Skeletal muscle cell (primary cell): ENCODE measurements around the gene ECHDC3.
"Not testable (repeated sequence)": the region's sequence is repeated elsewhere in the genome, so short reads cannot be mapped to it uniquely, and the experiment has no call there.

Experiments used
- DNase-seq: peaks from one replicate; pipeline ENCODE4 v3.0.0-alpha.2; 2010; ENCODE audit warnings: low read depth
- H3K4me3 ChIP-seq: 2 replicates; pipeline ENCODE4 v1.5.1; 2011; ENCODE audit warnings: low read depth, mild to moderate bottlenecking, control low read depth, low read length, moderate library complexity

ECHDC3 gene

DNA sequence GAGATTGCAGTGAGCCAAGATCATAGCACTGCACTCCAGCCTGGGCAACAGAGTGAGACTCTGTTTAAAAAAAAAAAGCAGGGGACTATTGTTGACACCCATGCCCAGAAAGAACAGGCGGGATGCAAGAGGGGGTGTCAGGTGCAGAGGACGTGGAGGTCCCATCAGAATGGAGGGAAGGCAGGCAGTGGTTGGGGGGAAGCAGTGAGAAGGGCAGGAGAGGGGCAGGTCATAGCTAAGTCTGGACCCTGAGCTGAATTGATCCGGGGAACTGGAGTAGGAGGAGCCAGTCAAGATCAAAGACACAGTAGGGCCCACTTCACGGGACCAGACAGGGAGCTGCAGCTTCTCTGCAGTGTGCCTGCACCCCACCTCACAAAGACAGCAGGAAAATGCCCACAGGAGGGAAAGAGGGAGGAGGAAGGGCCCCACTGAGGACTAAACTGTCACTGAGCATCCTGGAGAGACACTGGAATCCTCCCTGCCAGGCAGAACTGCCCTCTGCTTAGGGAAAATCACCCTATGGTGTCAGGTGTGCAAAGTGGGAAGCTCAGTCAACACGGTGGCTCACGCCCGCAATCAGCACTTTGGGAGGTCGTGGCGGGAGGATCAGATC, 27.3 kb upstream of the ECHDC3 start:
- no peak for DNase-seq
- H3K4me3 ChIP-seq: no peak overlapping the region

DNA sequence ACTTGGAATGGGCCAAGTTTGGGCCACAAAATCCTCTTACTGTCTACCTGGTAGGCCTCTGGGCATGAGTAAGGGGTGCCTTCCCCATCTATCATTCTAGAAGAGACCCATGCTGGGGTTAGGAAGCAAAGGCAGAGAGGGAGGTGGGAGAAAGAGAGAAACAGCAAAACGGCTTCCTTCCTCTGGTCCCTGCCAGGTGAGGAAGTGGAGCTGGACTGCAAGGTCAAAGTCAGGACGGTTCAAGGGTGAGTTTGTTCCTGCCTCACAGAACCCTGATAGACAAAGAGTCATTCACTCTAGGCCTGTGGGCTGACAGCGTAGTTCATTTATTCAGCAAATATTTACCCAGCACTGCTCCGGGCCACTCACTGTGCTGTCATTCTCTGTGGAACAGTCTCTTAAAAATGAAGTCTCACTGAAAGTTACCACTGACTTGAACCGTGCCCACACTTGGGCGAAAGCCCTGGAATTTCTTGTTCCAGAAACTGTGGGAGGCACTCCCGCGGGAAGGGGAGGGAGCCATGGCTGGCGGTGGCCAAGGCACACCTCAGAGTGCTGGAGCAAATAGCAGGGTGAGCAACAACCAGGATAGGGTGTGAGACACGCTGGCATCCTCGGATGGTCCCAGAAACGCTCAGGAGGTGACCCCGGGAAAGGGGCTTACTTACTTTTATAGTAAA, 26.2 kb upstream of the ECHDC3 start:
- H3K4me3 ChIP-seq: no peak overlapping the region
- no peak for DNase-seq

DNA sequence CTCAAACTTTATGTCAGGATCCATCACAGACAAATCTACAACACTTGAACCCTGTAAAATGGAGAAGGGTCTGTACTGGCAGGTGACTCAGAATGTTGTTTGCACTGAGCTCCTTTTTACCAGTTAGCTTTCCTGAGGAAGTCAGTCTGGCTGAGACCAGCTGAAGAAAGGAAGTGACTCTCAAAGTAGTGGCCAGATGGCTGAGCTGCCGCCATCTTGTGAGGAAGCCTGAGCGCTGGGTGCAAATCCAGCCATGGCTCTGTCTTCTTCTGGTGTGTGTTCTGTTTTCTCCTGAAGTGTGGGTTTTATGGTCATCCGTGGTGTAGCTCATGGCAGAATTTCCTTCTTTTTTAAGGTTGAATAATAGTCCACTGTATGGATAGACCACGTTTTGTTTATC, 25.5 kb upstream of the ECHDC3 start:
- no peak overlapping the region for H3K4me3 ChIP-seq
- no peak for DNase-seq

DNA sequence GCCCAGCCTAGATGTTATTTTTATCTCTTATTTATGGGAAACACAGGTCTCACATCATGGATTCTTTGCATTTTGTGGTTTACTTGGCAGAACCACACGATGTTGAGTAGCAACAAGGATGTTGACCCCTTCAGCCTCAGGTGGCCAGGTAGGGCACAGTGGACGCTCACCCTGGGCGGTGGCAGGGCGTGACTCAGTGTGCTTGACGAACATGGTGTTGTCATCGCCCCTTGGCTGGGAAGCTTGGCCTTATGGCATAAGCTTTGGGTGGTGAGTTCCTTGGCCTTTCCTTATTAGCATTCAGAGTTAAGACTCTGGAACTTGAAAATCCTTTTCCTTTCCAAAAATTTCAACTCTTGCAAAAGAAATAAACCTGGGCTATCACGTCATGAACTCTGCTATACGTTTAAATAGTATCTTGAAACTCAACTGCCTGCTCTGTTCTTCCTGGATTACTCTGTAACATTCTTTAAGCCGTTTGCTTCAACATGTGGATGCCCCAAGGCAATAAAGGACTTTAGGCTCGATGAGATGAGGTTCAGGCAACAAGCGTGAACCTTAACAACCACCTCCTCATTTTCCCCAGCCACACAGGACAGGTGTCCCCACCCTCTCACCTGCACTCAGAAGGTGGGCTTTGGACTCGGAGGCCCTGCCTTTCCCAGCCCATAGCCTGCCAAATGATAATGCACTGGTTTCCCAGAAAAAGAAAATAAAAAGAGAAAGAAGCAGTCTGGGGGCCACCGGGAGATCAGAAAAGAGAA, 22.5 kb upstream of the ECHDC3 start:
- H3K4me3 ChIP-seq: no peak overlapping the region
- no peak for DNase-seq

DNA sequence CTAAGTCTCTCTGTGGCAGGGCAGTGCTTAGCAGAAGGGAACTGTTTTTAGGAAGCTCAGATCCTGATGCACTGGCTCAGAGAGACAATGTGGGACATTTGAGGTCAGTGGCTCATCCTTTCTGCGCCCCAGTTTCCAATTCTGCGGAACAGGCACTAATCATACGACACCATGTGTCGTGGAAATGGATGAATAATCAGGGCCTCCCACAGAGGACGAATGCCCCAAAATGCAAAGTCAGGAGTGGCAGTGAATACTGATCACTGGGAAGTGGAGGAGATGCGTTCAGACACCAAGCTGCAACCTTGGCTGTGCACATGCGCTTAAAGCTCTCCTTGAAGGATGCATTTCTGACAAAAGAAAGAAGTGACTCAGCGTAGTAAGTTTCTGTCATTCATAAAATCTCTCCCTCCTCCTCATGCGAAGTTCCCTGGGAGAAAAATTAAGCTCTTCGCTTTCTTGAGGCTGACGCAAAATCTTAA, 21.9 kb upstream of the ECHDC3 start:
- no peak for DNase-seq
- H3K4me3 ChIP-seq: no peak overlapping the region

DNA sequence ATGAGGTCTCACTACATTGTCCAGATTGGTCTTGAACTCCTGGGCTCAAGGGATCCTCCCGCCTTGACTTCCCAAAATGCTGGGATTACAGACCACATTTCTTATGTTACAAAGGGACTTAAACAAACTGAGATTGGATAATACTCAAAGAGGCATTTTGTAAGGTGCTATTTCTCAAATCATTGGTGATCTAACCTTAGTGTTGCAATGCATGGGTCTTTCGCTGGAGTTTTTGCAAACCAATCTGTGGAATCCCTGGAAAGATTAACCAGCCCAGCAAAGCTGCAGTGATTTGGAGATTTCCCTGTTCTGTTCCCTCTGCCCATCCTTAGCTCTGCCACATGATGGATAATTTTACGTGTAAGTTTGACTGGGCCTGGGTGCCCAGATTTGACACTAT, 20.4 kb upstream of the ECHDC3 start:
- no peak overlapping the region for H3K4me3 ChIP-seq
- DNase-seq: no peak

DNA sequence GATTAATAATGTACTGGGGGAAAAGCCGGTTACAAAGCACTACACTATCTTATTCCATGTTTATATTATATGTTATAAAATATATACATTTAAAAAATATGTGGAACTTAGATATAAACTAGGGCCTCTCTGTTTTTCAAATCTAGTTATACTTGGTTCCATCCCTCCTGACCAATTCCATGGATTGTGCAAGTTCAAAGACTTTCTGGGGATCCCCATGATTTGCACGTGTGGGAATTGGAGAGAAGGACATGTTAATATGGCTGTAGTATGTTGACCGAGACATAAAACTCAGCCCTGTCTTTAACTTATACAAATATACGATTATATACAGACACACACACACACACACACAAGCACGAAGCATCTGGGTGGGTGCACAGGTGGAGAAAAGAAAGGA, 18.8 kb upstream of the ECHDC3 start:
- H3K4me3 ChIP-seq: no peak overlapping the region
- no peak for DNase-seq

DNA sequence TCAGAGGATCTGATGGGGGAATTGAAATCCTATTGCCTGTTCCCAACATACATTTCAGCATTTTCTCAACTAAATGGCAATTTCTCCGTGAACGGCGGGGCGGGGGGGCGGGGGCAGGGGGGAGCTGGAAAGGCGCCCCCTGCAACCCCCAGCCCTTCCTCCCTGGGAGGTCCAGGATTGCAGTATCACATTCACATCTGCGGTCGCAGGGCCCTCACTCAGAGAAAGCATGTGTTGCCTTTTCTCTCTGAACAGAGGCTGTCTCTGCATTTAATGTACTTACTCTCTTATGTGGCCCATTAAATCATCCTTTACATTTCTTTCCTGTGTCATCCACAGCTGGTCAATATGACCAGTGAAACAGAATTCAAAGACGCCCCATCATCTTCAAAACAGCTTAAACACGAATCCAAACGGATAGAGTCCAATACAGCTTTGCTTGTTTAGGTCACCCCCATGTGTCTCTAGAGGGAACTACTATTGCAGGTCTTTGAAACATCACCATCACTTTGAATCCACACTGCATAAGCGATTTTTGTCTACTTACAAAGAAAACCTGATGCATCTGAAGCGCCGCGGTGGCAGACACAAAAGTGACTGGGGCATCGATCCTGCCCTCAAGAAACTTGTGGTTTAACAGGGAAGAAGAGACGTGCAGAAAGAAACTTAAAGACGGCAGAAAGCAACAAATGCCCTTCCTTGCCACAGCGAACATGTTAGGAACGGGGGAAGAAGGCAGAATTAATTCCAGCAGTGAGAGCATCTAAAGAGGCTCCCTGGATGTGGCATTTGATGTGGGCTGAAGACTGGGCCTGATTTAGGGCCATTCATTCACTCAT, 17.0 kb upstream of the ECHDC3 start:
- DNase-seq: peak; percentile 31
- H3K4me3 ChIP-seq: no peak overlapping the region

DNA sequence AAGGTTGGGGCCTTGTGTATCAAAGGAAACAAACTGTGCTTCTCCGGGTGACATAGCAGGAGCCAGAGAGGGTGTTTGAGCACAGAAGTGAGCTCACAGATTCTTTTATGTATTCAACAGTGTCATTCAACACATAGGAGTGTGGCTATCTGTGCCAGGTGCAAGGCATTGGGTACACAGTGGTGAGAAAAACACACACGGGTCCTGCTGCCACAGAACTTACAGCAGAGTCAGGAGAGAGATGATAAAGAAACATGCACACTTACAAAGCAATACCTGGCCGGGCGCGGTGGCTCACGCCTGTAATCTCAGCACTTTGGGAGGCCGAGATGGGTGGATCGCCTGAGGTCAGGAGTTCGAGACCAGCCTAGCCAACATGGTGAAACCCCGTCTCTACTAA, 16.3 kb upstream of the ECHDC3 start:
- no peak overlapping the region for H3K4me3 ChIP-seq
- no peak for DNase-seq

DNA sequence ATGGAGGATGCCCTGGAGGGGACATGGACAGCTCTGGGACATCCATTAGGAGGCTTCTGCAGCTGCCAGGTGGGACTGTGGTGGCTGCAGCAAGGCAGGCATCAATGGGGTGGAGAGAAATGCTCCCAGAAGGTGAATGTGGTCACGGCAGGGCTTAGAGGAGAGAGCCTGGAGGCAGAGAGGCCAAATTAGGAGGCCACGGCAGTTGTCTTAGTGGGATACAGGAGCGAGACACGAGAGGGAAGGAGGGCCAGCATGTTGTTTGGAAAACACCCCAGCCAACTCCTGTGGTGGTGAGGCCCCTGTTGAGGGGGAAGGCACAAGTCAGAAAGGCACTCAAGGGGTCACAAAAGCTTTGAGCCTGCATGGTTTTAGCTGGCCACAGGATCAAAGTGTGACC, 14.6 kb upstream of the ECHDC3 start:
- DNase-seq: no peak
- H3K4me3 ChIP-seq: no peak overlapping the region

DNA sequence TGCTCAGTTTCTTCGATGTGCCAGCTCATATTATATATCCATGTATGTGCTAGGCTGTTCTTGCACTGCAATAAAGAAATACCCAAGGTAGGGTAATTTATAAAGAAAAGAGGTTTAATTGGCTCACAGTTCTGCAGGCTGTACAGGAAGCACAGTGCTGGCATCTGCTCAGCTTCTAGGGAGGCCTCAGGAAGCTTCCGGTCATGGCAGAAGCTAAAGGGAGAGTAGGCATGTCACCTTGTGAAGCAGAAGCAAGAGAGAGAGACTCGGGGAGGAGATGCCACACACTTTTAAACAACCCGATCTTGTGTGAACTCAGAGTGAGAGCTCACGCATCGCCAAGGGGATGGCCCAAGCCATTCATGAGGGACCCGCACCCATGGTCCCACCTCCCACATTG, 13.8 kb upstream of the ECHDC3 start:
- H3K4me3 ChIP-seq: no peak overlapping the region
- DNase-seq: no peak

DNA sequence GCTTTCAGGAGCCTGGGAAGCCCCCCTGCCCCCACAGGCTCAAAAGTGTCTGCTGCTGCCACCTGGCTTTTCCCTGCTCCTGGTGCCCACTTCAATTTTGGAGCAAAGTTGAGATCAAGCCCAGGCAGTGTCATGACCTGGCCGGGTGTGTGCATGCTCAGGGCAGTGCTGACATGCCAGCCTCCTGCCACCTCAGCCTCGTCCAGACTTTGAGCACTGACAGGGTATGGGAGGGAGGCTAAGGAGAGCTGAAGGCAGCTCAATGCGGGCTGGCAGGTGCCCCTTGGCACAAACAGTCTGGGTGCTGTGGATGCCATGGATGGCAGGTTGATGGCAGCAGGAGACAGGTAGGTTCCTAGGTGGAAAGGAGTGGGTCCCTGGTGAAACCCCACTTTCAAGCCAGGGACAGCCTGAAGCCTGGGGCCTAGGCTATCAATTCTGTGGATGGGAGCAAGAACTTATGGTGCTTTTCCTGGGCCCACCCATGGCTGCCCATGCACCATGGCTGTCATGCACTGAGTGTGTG, 12.3 kb upstream of the ECHDC3 start:
- no peak overlapping the region for H3K4me3 ChIP-seq

DNA sequence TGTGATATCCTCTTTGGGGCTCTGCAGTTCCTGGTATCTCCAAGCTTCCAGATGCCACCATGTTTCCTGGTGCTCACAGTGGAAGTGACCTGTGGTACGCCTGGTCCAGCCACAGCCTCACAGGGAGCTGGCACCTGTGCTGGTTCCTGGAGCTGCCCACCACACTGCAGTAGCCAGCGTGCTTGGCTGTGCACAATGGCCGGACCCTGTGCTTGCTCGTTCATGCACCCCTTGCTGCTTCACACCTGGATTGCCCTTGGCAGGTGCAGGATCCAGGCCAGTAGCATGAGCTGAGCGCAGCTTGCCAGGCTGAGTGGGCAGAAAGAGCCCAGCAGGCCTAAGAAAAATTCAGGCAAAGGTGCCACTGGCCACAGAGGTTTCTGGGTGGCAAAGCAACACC, 11.4 kb upstream of the ECHDC3 start:
- H3K4me3 ChIP-seq: no peak overlapping the region
- DNase-seq: no peak

More for the DNA sequence above, 12.3 kb upstream of the ECHDC3 start:
- no peak for DNase-seq

DNA sequence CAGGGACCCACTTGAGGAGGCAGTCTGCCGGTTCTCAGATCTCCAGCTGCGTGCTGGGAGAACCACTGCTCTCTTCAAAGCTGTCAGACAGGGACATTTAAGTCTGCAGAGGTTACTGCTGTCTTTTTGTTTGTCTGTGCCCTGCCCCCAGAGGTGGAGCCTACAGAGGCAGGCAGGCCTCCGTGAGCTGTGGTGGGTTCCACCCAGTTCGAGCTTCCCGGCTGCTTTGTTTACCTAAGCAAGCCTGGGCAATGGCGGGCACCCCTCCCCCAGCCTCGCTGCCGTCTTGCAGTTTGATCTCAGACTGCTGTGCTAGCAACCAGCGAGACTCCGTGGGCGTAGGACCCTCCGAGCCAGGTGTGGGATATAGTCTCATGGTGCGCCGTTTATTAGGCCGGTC, 5.4 kb upstream of the ECHDC3 start:
- not testable (repeated sequence) for DNase-seq, H3K4me3 ChIP-seq

DNA sequence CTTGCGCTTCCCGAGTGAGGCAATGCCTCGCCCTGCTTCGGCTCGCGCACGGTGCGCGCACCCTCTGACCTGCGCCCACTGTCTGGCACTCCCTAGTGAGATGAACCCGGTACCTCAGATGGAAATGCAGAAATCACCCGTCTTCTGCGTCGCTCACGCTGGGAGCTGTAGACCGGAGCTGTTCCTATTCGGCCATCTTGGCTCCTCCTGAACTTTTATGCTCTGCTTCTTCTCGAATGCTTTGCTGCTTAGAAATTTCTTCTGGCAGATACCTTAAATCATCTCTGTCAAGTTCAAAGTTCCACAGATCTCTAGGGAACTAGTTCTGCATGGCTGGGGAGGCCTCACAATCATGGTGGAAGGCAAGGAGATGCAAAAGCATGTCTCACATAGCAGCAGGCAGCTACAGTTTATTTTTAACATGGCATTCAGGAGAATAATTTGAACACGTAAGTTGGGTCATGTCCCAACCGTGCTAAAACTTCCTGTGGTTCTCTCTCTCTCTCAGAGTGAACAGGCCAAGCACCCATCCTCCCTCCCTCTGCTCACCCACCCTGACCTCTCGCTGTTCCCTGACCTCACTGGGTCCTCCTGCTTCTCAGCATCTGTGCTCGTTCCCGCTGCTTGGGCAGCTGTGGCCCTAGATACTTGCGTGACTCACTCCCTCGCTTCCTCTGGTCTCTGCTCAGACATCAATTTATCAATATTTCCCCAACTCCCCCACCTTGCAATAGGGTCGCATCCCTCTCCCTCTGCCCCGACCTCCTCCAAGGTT, 4.7 kb upstream of the ECHDC3 start:
- H3K4me3 ChIP-seq, DNase-seq: not testable (repeated sequence)

DNA sequence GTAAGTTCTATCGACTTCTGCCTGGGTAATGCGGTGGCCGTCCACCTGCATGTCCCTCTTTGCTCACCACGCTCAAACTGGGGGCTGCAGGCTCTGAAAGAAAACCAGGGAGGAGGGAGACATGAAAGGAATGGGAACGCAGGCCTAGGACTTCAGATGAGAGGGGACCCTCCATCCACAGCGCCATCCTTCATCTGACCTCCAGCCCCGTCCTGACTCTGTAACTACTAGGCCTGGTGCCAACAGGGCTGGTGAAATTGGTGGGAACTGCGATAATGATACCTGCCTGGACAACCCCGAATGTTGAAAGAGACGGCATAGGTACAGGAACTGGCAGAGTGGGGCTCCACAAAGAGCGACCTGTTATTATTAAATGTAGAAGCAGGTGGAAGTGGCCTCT, 1.3 kb upstream of the ECHDC3 start:
- DNase-seq: no peak
- no peak overlapping the region for H3K4me3 ChIP-seq

DNA sequence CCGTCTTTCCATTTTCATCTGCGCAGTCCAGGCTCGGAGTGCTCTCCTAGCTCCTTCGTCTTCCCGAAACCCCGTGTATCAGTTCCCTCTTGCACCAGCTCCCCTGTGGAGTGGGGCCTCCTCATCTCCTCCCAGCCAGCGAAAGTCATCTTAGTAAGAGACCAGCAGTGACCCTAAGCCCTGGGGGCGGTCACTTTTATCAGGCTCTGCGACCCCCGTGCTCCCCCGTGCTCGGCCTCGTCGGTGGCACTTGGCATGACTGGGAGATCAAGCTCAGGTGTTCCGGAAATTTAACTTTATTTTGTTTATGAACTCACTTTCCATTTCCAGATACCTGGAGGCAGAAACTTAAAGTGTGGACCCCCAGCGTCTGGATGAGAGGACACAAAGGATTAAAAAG, 574 bp upstream of the ECHDC3 start:
- DNase-seq: no peak
- H3K4me3 ChIP-seq: peak overlapping the region; percentile 57

DNA sequence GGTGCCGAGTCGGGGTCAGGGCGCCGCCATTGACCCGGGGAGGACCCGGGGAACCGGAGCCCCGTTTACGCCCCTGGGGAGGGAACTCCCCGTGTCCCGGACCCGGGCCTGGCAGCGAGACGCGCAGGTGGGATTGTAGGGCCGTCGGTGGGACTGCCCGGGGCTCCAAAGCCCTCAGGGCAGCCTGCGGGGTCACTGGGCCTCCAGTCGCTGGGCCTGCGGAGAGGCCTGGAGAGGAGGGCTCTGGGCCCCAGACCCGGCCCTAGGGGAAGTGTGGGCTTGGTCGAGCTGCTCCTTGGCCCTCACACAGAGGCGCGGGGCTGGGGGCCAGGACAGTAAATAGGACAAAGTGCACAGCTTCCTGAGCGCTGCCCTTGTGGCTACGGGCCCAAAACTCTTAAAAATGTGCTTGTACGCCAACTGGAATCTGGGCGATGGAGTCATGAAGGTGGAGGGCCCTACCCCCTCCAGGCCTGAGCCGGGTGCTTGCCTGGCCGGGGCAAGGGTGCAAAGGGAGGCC, 657 bp downstream of the ECHDC3 start:
- peak overlapping the region; percentile 59 for H3K4me3 ChIP-seq
- DNase-seq: no peak
